Heart right ventricle (tissue), 16 donors: ENCODE measurements around the gene ADARB1. TPM values are rescaled to one million over a fixed set of nuclear protein-coding genes. Genes with fewer than 3 reads are reported as not detected.

Experiments
- ATAC-seq, 8 donors: fragments of 200-7000 bp; cut with Tn5 transposase; one replicate each; pipeline ENCODE4 v1.9.1; 2020; ENCODE audit warnings: mild to moderate bottlenecking in 8 of 8, moderate library complexity in 8 of 8, moderate number of reproducible peaks in 1 of 8
- DNase-seq, 2 donors: peaks; one replicate each; pipeline ENCODE4 v3.0.0-alpha.2; 2020
- H3K27ac ChIP-seq, 10 donors: fragments of 200-600 bp; sonication (generic) in 2 of 10; one replicate each; pipeline versions ENCODE4 v1.5.0 to v1.8.0; 2020 to 2022; ENCODE audit warnings: mild to moderate bottlenecking in 3 of 10
- H3K27me3 ChIP-seq, 7 donors: fragments of 200-600 bp; one replicate each; pipeline ENCODE4 v1.8.0; 2021 to 2022; ENCODE audit warnings: mild to moderate bottlenecking in 2 of 7
- H3K36me3 ChIP-seq, 9 donors: fragments of 200-600 bp; sonication (generic) in 1 of 9; one replicate each; pipeline versions ENCODE4 v1.5.0 to v1.8.0; 2020 to 2022; ENCODE audit warnings: mild to moderate bottlenecking in 2 of 9
- H3K4me1 ChIP-seq, 9 donors: fragments of 200-600 bp; sonication (generic) in 1 of 9; one replicate each; pipeline versions ENCODE4 v1.5.0 to v1.8.0; 2020 to 2022; ENCODE audit warnings: mild to moderate bottlenecking in 4 of 9
- H3K4me3 ChIP-seq, 10 donors: fragments of 200-600 bp; sonication (generic) in 2 of 10; one replicate each; pipeline versions ENCODE4 v1.5.0 to v1.8.0; 2020 to 2022; ENCODE audit warnings: mild to moderate bottlenecking in 7 of 10, moderate library complexity in 2 of 10
- H3K9me3 ChIP-seq, 11 donors: fragments of 200-600 bp in 10 of 11; sonication (generic) in 2 of 11; one replicate each; pipeline versions ENCODE4 v1.5.0 to v1.8.0; 2013 to 2022; ENCODE audit warnings: mild to moderate bottlenecking in 2 of 11, control low read depth in 1 of 11, moderate library complexity in 1 of 11
- WGBS, 2 donors: extraction: QIAGEN DNeasy Blood & Tissue Kit; methylation state at CpG; one replicate each; pipeline ENCODE4 v1.1.7; 2013; ENCODE audit warnings: inconsistent platforms in 1 of 2; 5-methylcytosine and 5-hydroxymethylcytosine counted together
- intact Hi-C, 10 donors: fragments of 100-400 bp; cut with DNase I; formaldehyde crosslinking; loops; one replicate each; pipeline versions ENCODE4 v1.11.1 to v1.14.2; 2022
- polyA plus RNA-seq, 2 donors: library from polyadenylated mRNA; stranded (reverse); fragments of 200-250 nt; gene quantifications; one replicate each; pipeline ENCODE4 v1.2.3, GENCODE V29; 2013
- total RNA-seq, 10 donors: library from RNA; stranded (reverse); fragmentation: NEBNext Ultra II Directional in 3 of 10; extraction: Animal tissue kit (Norgen Biotek cat#: 25700) in 3 of 10; gene quantifications; one replicate each; pipeline versions ENCODE4 v1.2.1 to v1.2.4, GENCODE V29; 2021 to 2023
- TF ChIP-seq, protein P1 (sequence below), 9 donors: fragments of 200-600 bp; sonication (generic) in 2 of 9; IDR thresholded peaks; one replicate each; pipeline versions ENCODE4 v1.5.0 to v1.8.0; 2021 to 2022; ENCODE audit warnings: antibody characterized with exemption in 9 of 9, mild to moderate bottlenecking in 5 of 9, moderate library complexity in 1 of 9
- donor health status: Arrhythmogenic right ventricular cardiomyopathy.
- donor health status: ischemic (EF 13 %, LVEDD 7.1; RV severe dilation, severe dysfunction).
- donor health status: healthy with polysubstance abuse.
- donor health status: DM: no; HTN: yes; CAD: no.
- donor health status: DM: no; HTN: no; CAD: no.
- donor health status: ischemic (EF 25% LVEDD 6.9; RV normal size, moderate dysfunction).
- donor health status: ischemic (EF 25% LVEDD 5.7; RV mildly dilated, moderate dysfunction).
- donor health status: healthy.
- donor health status: DM: yes; HTN: yes; CAD: no.
- donor health status: Ischemic cardiomyopathy.
- donor health status: ischemic (EF 35%, LVEDD 5.7; RV mildly dilated, moderate dysfunction).
- donor health status: nonischemic (EF 11% LVEDD 7.7; RV severe dilation, severe dysfunction).
- donor health status: DM: yes; HTN: yes; CAD: no.
- donor health status: PGD.
- donor health status: ischemic (EF 29% LVEDD 5.4; RV normal size, mild dysfunction).
- donor health status: nonischemic (EF 23%, LVEDD 6.1; RV moderate dilation, normal function).

The ADARB1 gene
- total and polyA plus RNA-seq, 12 donors: 7.4 to 21.2 (median 13.5) TPM

DNA sequence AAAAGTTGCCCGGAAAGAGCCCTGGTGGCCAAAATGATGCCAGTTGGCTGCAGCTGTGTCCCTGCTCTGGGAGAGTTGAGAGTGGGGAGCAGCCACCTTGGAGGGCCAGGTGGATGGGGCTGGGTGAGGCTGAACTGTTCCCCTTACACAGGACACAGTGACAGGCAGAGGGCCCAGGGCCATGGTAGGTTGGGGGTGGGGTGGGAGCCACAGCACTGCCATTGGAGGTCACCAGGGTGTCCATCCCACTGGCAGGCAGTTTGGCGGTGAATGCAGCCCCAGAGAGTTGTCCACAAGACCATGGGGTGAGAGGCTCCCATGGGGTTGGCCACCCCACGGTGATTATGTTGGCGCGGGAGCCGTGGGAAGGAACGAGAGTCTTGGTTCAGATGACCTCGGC lies 125.7 kb downstream of the ADARB1 start:
- intact Hi-C loops: no loop called here
- peaks cover 0 to 71% (median 9%) of the 10 kb centered on the region in 9 donors for H3K36me3 ChIP-seq
- ATAC-seq: no peak

DNA sequence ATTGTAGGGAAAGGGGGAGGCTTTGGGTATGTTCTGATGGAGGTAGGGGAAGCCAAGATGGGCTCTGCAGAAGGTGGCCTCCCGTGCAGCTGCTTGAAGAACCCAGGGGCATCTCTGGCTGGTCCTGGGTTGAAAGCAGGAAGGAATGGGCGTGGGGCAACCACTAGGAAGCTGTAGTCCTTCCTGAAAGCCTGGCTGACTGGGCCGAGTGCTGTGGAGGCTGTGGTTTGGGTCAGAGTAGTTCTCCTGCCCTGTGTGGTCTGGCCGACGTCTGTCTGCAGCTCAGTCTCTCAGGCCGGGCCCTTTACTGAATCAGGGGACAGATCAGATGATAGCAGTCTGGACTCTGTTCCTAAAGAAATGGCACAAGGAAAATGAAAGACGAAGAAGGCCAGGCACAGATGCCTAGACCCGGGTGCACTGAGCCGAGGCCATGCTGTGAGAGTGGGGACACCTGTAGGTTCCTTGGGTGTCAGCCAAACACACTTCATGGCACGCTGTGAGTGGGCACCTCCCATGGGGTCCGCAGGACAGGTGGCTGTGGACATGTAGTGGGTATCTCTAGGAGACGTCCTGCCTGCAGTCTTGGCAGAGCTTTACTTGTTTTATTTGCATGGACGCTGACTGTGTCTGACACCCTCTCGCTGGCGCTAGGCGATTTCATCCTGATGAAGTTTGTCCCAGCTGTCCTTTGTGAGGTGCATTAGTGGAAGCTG lies 126.4 kb downstream of the ADARB1 start:
- TF ChIP-seq, protein P1, sequence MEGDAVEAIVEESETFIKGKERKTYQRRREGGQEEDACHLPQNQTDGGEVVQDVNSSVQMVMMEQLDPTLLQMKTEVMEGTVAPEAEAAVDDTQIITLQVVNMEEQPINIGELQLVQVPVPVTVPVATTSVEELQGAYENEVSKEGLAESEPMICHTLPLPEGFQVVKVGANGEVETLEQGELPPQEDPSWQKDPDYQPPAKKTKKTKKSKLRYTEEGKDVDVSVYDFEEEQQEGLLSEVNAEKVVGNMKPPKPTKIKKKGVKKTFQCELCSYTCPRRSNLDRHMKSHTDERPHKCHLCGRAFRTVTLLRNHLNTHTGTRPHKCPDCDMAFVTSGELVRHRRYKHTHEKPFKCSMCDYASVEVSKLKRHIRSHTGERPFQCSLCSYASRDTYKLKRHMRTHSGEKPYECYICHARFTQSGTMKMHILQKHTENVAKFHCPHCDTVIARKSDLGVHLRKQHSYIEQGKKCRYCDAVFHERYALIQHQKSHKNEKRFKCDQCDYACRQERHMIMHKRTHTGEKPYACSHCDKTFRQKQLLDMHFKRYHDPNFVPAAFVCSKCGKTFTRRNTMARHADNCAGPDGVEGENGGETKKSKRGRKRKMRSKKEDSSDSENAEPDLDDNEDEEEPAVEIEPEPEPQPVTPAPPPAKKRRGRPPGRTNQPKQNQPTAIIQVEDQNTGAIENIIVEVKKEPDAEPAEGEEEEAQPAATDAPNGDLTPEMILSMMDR (IDR thresholded peaks at IDR 0.05): no peak
- intact Hi-C loops: no loop called here
- H3K9me3 ChIP-seq: no peaks in the 10 kb centered on the region
- H3K36me3 ChIP-seq: peaks cover 0 to 71% (median 13%) of the 10 kb centered on the region in 9 donors
- no peak for DNase-seq
- WGBS, 2 donors: 82 to 84% methylated on average over 16 of the region's 16 CpGs
- peaks cover 0 to 8% (median 0%) of the 10 kb centered on the region in 9 donors for H3K4me1 ChIP-seq
- no peaks in the 10 kb centered on the region for H3K27me3 ChIP-seq
- no peak overlapping the region for H3K27ac ChIP-seq
- no peak for ATAC-seq
- H3K4me3 ChIP-seq: no peak overlapping the region

More for the DNA sequence above, 125.7 kb downstream of the ADARB1 start:
- Histone ChIP-seq H3K9me3 (no peaks in the 10 kb centered on the region), H3K27me3 (no peaks in the 10 kb centered on the region), H3K27ac (no peak overlapping the region), H3K4me3 (no peak overlapping the region), H3K4me1 (peaks cover 0 to 8% (median 0%) of the 10 kb centered on the region in 9 donors)
- DNase-seq: no peak
- TF ChIP-seq, protein P1 (IDR thresholded peaks at IDR 0.05): no peak
- WGBS, 2 donors: 91 to 98% methylated on average over 8 of the region's 8 CpGs

DNA sequence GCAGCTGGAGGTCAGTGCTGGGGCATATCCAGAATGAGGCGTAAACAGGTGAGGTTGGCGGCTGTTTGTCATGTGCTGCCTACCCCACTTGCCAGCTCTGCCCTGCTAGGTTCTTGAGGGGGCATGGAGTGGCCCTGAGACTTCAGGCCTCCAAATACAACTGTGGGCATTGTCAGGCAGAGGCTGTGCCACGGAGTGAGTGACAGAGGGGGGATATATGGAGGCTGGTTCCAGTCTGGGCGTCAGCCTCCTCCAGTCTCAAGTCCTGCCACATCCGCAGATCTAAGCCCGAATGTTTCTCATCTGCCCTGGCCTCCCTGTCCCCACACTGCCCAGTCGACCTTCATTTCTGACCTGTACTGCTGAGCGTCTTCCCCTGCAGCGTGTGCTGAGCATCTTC lies 128.0 kb downstream of the ADARB1 start:
- no peak for ATAC-seq
- intact Hi-C loops: no loop called here
- peaks cover 0 to 72% (median 13%) of the 10 kb centered on the region in 9 donors for H3K36me3 ChIP-seq
- 92 to 94% methylated on average over 9 of the region's 9 CpGs for WGBS, 2 donors
- H3K4me1 ChIP-seq: peaks cover 0 to 8% (median 0%) of the 10 kb centered on the region in 9 donors
- H3K27ac ChIP-seq: no peak overlapping the region
- DNase-seq: no peak
- H3K9me3 ChIP-seq: no peaks in the 10 kb centered on the region
- no peak overlapping the region for H3K4me3 ChIP-seq
- H3K27me3 ChIP-seq: no peaks in the 10 kb centered on the region
- TF ChIP-seq, protein P1 (IDR thresholded peaks at IDR 0.05): no peak

DNA sequence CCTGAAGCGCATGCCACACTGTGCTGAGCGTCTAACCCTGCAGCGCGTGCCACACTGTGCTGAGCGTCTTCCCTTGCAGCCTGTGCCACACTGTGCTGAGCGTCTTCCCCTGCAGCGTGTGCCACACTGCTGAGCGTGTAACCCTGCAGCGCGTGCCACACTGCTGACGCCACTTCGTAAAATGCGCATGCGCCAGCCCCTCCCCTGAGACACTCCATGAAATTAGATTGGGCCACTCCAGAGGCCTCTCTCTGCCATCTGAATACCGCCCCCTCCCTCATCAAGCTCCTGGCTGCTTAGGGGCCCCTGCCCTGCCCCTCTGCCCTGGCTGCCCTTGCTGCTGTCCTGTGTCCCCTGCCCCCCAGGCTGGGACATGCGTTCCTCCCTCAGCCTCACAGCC lies 128.5 kb downstream of the ADARB1 start:
- intact Hi-C loops: no loop called here
- 90 to 92% methylated on average over 16 of the region's 16 CpGs for WGBS, 2 donors
- Histone ChIP-seq H3K27ac (no peak overlapping the region), H3K36me3 (peaks cover 0 to 76% (median 13%) of the 10 kb centered on the region in 9 donors), H3K4me3 (no peak overlapping the region), H3K4me1 (peaks cover 0 to 8% (median 0%) of the 10 kb centered on the region in 9 donors), H3K27me3 (no peaks in the 10 kb centered on the region), H3K9me3 (no peaks in the 10 kb centered on the region)
- TF ChIP-seq, protein P1 (IDR thresholded peaks at IDR 0.05): no peak
- ATAC-seq: peak in 2 of 8 donors; percentile 16 to 18
- no peak for DNase-seq
